ENCODE data around the gene CCDC71.

DNA sequence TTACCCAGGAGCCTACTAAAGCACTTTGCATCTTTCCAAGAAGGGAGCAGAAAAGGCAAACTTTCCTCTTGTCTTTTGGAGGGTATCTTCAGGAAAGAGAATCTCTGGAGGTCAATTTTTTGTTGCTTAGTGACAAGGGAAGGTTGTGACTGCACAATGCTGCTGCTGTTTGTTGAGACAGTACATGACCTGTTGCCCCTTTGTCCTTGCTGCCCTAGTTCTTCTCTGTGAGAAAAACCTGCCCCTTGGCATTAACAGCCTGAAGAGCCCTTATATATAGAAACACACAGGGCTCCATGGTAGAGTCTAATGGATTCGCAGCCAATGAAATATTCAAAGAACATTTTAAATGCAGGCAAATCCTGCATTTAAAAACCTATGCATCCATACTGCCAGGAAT lies 25.6 kb upstream of the CCDC71 start:
- TF ChIP-seq PPARD (CRISPR knock-in tag; IDR thresholded peaks at IDR 0.05) (no peak), GTF2E2 (tag; IDR thresholded peaks at IDR 0.05) (no peak)
